NB4 (cell line): ENCODE data around the gene SLCO3A1.

Experiments
- CTCF ChIP-seq: IDR thresholded peaks from one replicate; pipeline ENCODE4 v1.5.1; 2012; ENCODE audit warnings: low read depth, low read length
- MAX ChIP-seq: IDR thresholded peaks from 2 replicates; pipeline ENCODE4 v1.6.1; 2011; ENCODE audit warnings: low read depth, low read length
- POLR2A ChIP-seq: IDR thresholded peaks from 2 replicates; pipeline ENCODE4 v1.6.1; 2011; ENCODE audit warnings: mild to moderate bottlenecking; ENCODE audit not compliant: insufficient read length; ENCODE audit errors: extremely low read depth

GRCh38 chr15:92205255-92205739 lies 351.8 kb downstream of the SLCO3A1 start:
- TF ChIP-seq MAX (no peak), POLR2A (no peak), CTCF (no peak)
